Neural progenitor cell (in vitro differentiated cells): ENCODE results near the gene RIPK3. TPM values are rescaled to one million over a fixed set of nuclear protein-coding genes. Genes with fewer than 3 reads are reported as not detected.
A peak's percentile ranks its signal among the peaks of the same experiment; 100 is the strongest.

ENCODE experiments used
- DNase-seq: peaks from one replicate; pipeline ENCODE4 v3.0.0-alpha.2; 2016; ENCODE audit warnings: low spot score
- H2AFZ ChIP-seq: fragments of 200-600 bp; sonication (generic); replicated peaks from 2 replicates; pipeline ENCODE4 v1.6.1; 2016; ENCODE audit warnings: antibody characterized with exemption
- H3F3A ChIP-seq: fragments of 200-600 bp; sonication (generic); 2 replicates; pipeline ENCODE4 v1.6.1; 2016; ENCODE audit warnings: antibody characterized with exemption, low read depth
- H3K27ac ChIP-seq: fragments of 200-600 bp; sonication (generic); 2 replicates; pipeline ENCODE4 v1.5.1; 2016; ENCODE audit warnings: mild to moderate bottlenecking
- H3K27me3 ChIP-seq: fragments of 200-600 bp; sonication (generic); 2 replicates; pipeline ENCODE4 v1.6.1; 2016; ENCODE audit warnings: mild to moderate bottlenecking, moderate library complexity
- H3K36me3 ChIP-seq: fragments of 200-600 bp; sonication (generic); 2 replicates; pipeline ENCODE4 v1.5.1; 2016
- H3K4me1 ChIP-seq: fragments of 200-600 bp; sonication (generic); 2 replicates; pipeline ENCODE4 v1.6.1; 2016; ENCODE audit warnings: mixed run types
- H3K4me2 ChIP-seq: fragments of 200-600 bp; sonication (generic); 2 replicates; pipeline ENCODE4 v1.6.1; 2016
- H3K4me3 ChIP-seq: fragments of 200-600 bp; sonication (generic); 2 replicates; pipeline ENCODE4 v1.5.1; 2016
- H3K79me2 ChIP-seq: fragments of 200-600 bp; sonication (generic); 2 replicates; pipeline ENCODE4 v1.6.1; 2016; ENCODE audit warnings: low read depth
- H3K9ac ChIP-seq: fragments of 200-600 bp; sonication (generic); 2 replicates; pipeline ENCODE4 v1.6.1; 2016
- H3K9me3 ChIP-seq: fragments of 200-600 bp; sonication (generic); 2 replicates; pipeline ENCODE4 v1.5.1; 2016; ENCODE audit warnings: low read depth
- H4K20me1 ChIP-seq: fragments of 200-600 bp; sonication (generic); 2 replicates; pipeline ENCODE4 v1.6.1; 2016; ENCODE audit warnings: low read depth
- H3K27ac Mint-ChIP-seq: 3 replicates; pipeline ENCODE4 v1.8.0; 2021; ENCODE audit warnings: mixed read lengths
- H3K27me3 Mint-ChIP-seq: 2 replicates; pipeline ENCODE4 v1.8.0; 2022; ENCODE audit warnings: low read depth, mild to moderate bottlenecking, inconsistent platforms, moderate library complexity, mixed read lengths; ENCODE audit not compliant: insufficient read depth
- H3K36me3 Mint-ChIP-seq: 3 replicates; pipeline ENCODE4 v1.8.0; 2021; ENCODE audit warnings: mixed read lengths
- H3K4me1 Mint-ChIP-seq: 3 replicates; pipeline ENCODE4 v1.8.0; 2021; ENCODE audit warnings: mixed read lengths
- H3K4me3 Mint-ChIP-seq: 3 replicates; pipeline ENCODE4 v1.8.0; 2021; ENCODE audit warnings: mild to moderate bottlenecking, moderate library complexity, mixed read lengths
- H3K9me3 Mint-ChIP-seq: 3 replicates; pipeline ENCODE4 v1.8.0; 2020; ENCODE audit warnings: mixed read lengths
- EZH2 ChIP-seq: fragments of 200-600 bp; sonication (generic); IDR thresholded peaks from 2 replicates; pipeline ENCODE4 v1.6.1; 2017; ENCODE audit warnings: antibody characterized with exemption, mild to moderate bottlenecking, moderate library complexity
- EZH2phosphoT487 ChIP-seq: fragments of 200-600 bp; sonication (generic); IDR thresholded peaks from 2 replicates; pipeline ENCODE4 v1.6.1; 2017; ENCODE audit warnings: antibody characterized with exemption
- total RNA-seq: library from RNA; depleted of rRNA; stranded (reverse); fragments of >200 nt; gene quantifications from 2 replicates; pipeline ENCODE4 v1.2.3, GENCODE V29; 2015; ENCODE audit warnings: low replicate concordance
- TF ChIP-seq, protein P1 (sequence below): fragments of 200-600 bp; sonication (generic); IDR thresholded peaks from 2 replicates; pipeline ENCODE4 v1.5.1; 2017; ENCODE audit warnings: antibody characterized with exemption, mild to moderate bottlenecking

RIPK3 gene
- total RNA-seq, 1 donor from 2014 or later: not detected

DNA sequence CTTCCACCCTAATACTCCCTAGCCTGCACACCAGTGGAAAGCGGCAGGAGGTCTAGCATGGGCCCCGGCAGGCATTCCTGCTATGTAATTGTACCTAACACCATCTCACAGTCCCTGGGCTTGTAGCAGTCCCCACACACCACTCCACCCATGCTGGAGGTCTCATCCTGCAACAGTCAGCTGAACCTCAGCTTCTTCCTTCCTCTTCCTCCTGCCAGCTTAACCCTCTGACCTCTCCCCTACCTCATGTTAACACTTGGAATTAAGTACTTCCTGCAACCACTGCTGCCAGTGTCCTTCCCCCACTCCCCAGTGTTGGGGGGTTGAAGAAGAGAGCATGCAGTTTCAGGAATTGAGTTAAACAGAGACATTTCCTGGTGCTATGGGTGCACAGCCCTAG lies 12.5 kb downstream of the RIPK3 start:
- Mint-ChIP-seq H3K27ac (no peak overlapping the region), H3K9me3 (no peaks in the 10 kb centered on the region), H3K4me1 (peaks cover 6% of the 10 kb centered on the region), H3K36me3 (no peaks in the 10 kb centered on the region), H3K27me3 (peaks cover 35% of the 10 kb centered on the region), H3K4me3 (peak overlapping the region; percentile 30)
- Histone ChIP-seq H3K9ac (no peak overlapping the region), H3K4me1 (peaks cover under 1% of the 10 kb centered on the region), H3F3A (peaks cover 10% of the 10 kb centered on the region), H3K79me2 (no peaks in the 10 kb centered on the region), H3K4me3 (no peak overlapping the region), H3K36me3 (no peaks in the 10 kb centered on the region), H3K27ac (no peak overlapping the region), H3K4me2 (no peak overlapping the region), H2AFZ (no peak overlapping the region), H4K20me1 (no peaks in the 10 kb centered on the region), H3K9me3 (no peaks in the 10 kb centered on the region), H3K27me3 (peaks cover 40% of the 10 kb centered on the region)
- DNase-seq: no peak
- TF ChIP-seq, protein P1, sequence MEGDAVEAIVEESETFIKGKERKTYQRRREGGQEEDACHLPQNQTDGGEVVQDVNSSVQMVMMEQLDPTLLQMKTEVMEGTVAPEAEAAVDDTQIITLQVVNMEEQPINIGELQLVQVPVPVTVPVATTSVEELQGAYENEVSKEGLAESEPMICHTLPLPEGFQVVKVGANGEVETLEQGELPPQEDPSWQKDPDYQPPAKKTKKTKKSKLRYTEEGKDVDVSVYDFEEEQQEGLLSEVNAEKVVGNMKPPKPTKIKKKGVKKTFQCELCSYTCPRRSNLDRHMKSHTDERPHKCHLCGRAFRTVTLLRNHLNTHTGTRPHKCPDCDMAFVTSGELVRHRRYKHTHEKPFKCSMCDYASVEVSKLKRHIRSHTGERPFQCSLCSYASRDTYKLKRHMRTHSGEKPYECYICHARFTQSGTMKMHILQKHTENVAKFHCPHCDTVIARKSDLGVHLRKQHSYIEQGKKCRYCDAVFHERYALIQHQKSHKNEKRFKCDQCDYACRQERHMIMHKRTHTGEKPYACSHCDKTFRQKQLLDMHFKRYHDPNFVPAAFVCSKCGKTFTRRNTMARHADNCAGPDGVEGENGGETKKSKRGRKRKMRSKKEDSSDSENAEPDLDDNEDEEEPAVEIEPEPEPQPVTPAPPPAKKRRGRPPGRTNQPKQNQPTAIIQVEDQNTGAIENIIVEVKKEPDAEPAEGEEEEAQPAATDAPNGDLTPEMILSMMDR: no peak
- TF ChIP-seq EZH2: no peak
- no peak for TF ChIP-seq EZH2phosphoT487

GRCh38 chr14:24325963-24326362 lies 13.8 kb downstream of the RIPK3 start:
- Mint-ChIP-seq H3K36me3 (no peaks in the 10 kb centered on the region), H3K9me3 (no peaks in the 10 kb centered on the region), H3K27ac (no peak overlapping the region), H3K4me1 (peaks cover 2% of the 10 kb centered on the region), H3K4me3 (no peak overlapping the region), H3K27me3 (peaks cover 22% of the 10 kb centered on the region)
- Histone ChIP-seq H3K4me1 (no peaks in the 10 kb centered on the region), H3K79me2 (no peaks in the 10 kb centered on the region), H3F3A (no peaks in the 10 kb centered on the region), H3K9me3 (no peaks in the 10 kb centered on the region), H4K20me1 (no peaks in the 10 kb centered on the region), H3K36me3 (no peaks in the 10 kb centered on the region), H3K4me2 (no peak overlapping the region), H3K4me3 (no peak overlapping the region), H3K27ac (no peak overlapping the region), H3K9ac (no peak overlapping the region), H3K27me3 (peaks cover 27% of the 10 kb centered on the region), H2AFZ (no peak overlapping the region)
- TF ChIP-seq EZH2: no peak
- TF ChIP-seq, protein P1: no peak
- no peak for TF ChIP-seq EZH2phosphoT487
- DNase-seq: no peak

DNA sequence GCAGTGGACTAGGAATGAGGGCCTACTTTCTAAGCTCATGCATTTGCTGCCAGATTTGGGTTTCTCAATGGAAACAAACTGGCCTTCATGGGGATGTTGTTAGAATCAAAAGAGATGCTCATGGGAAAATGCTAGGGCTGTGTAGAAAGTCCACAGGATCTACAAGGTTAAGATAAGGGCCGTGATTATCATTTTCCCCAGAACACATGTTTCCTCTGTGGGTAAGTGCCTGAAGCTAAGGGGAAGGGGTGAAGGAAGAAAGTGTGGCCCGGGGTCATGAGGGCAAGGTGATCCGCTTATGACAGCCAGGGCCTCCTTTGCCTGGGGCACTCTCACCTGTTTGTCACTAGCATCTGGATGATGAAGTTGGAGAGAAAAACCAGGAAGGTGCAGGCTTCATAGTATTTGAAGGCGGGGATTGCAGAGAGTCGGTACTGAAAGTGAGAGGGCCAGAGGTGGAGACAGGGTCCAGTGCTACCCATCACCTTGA lies 14.7 kb downstream of the RIPK3 start:
- peaks cover 21% of the 10 kb centered on the region for H3K27me3 Mint-ChIP-seq

More for the DNA sequence above, 14.7 kb downstream of the RIPK3 start:
- no peak overlapping the region for H3K9ac ChIP-seq
- H3K4me2 ChIP-seq: no peak overlapping the region
- no peak overlapping the region for H3K4me3 ChIP-seq
- H3K79me2 ChIP-seq: no peaks in the 10 kb centered on the region
- H3K27ac ChIP-seq: no peak overlapping the region
- no peaks in the 10 kb centered on the region for H3K9me3 ChIP-seq
- H2AFZ ChIP-seq: no peak overlapping the region
- Mint-ChIP-seq H3K27ac (no peak overlapping the region), H3K36me3 (no peaks in the 10 kb centered on the region), H3K4me3 (no peak overlapping the region), H3K4me1 (peaks cover 2% of the 10 kb centered on the region), H3K9me3 (no peaks in the 10 kb centered on the region)
- DNase-seq: no peak
- no peaks in the 10 kb centered on the region for H3K36me3 ChIP-seq
- H4K20me1 ChIP-seq: no peaks in the 10 kb centered on the region
- no peaks in the 10 kb centered on the region for H3K4me1 ChIP-seq
- TF ChIP-seq EZH2phosphoT487: no peak
- TF ChIP-seq, protein P1: no peak
- H3F3A ChIP-seq: no peaks in the 10 kb centered on the region
- peaks cover 23% of the 10 kb centered on the region for H3K27me3 ChIP-seq
